Activated T-cell treated with anti-CD3 and anti-CD28 coated beads, Interleukin-2, amount 50 U/mL, for 72 hours (primary cell): ENCODE results near the gene PSRC1. TPM values are rescaled to one million over a fixed set of nuclear protein-coding genes. Genes with fewer than 3 reads are reported as not detected.
A peak's percentile ranks its signal among the peaks of the same experiment; 100 is the strongest.

ENCODE experiments used
- ATAC-seq, 2 donors: fragments of 150-1000 bp; cut with Tn5 transposase; replicated peaks in 1 of 2; 2 replicates each; pipeline ENCODE4 v1.10.0; 2021; ENCODE audit warnings: moderate library complexity in 2 of 2, mild to moderate bottlenecking in 1 of 2
- DNase-seq, 2 donors: peaks; one replicate each; pipeline ENCODE4 v3.0.0; 2021 to 2022; ENCODE audit warnings: mixed read lengths in 1 of 2
- H3K27ac Mint-ChIP-seq: one replicate; pipeline ENCODE4 v1.8.0; 2022; ENCODE audit warnings: mild to moderate bottlenecking, moderate library complexity, mixed read lengths
- H3K27me3 Mint-ChIP-seq: one replicate; pipeline ENCODE4 v1.8.0; 2022; ENCODE audit warnings: low read depth, mixed read lengths
- H3K36me3 Mint-ChIP-seq, 2 donors: one replicate each; pipeline ENCODE4 v1.8.0; 2022; ENCODE audit warnings: mixed read lengths in 2 of 2, mild to moderate bottlenecking in 1 of 2; ENCODE audit not compliant: insufficient read depth in 2 of 2
- H3K4me1 Mint-ChIP-seq: one replicate; pipeline ENCODE4 v1.8.0; 2022; ENCODE audit warnings: low read depth, mixed read lengths
- H3K4me3 Mint-ChIP-seq, 2 donors: one replicate each; pipeline ENCODE4 v1.8.0; 2022; ENCODE audit warnings: mild to moderate bottlenecking in 2 of 2, mixed read lengths in 2 of 2, moderate library complexity in 2 of 2
- H3K9me3 Mint-ChIP-seq, 2 donors: one replicate each; pipeline ENCODE4 v1.8.0; 2022; ENCODE audit warnings: mixed read lengths in 2 of 2
- total RNA-seq, 2 donors: library from RNA; stranded (reverse); gene quantifications; one replicate each; pipeline ENCODE4 v1.2.3, GENCODE V29; 2022

The PSRC1 gene
- 10 to 100 TPM; 17.5 to 18.3 TPM for total RNA-seq

DNA sequence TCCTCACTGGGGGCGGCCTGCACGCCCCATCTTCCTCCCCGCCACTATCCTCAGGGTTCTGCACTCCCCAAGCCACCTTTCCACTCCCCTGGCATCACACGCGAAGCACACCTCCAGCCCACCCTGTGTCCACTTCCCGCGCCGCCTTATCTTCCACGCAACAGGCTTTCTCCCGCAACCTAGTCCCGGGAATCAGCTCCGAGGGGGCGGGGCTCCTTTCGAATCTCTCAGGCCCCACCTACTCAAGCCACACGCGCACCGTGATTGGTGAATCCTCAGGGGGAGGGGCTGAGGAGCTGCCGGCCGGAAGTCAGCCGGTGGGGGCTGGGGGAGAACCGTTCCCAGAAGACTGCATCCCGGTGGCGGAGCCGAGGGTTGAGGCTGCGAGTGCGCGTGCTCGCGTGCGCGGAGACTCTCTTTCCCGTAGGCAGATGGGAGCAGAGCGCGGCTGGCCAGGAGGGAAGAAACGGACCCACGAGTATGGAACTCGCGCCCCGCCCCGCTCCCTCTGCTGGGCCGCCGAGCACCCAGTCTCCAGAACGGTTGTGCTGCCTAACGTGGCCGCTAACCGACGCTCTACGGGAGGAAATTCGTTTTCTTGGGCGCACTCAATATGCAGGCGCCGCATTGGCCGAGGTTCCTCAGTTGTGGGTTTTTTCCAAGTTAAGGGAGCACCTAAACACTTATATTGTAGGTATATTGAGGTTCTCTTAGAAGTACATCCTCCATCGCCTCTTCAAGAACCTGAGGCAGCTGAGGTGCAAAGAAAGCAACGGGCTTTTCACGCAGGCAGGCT, at the start of gene PSRC1:
PSRC1 (minus strand) TSS at position 194 of the 796 bp plus-strand sequence.
- H3K27ac Mint-ChIP-seq, result peak within 1 kb of the TSS; percentile 68

DNA sequence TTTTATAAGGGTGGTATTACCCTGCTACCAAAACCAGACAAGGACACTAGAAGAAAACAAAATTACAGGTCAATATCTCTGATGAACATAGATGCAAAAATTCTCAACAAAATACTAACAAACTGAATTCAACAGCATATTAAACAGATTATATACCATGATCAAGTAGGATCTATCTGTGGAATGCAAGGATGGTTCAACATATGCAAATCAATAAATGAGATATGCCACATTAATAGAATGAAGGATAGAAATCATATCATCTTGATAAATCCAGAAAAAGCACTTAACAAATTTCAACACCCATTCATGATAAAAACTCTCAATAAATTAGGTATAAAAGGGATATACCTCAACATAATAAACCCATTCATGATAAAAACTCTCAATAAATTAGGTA, 48.2 kb upstream of the PSRC1 start:
- no peaks in the 10 kb centered on the region for H3K4me1 Mint-ChIP-seq
- H3K4me3 Mint-ChIP-seq, result no peak overlapping the region
- H3K36me3 Mint-ChIP-seq, result peaks cover 8 to 18% of the 10 kb centered on the region in 2 donors
- H3K27me3 Mint-ChIP-seq, result no peaks in the 10 kb centered on the region
- no peak for ATAC-seq
- H3K9me3 Mint-ChIP-seq, result peaks cover 7 to 10% of the 10 kb centered on the region in 2 donors
- H3K27ac Mint-ChIP-seq, result no peak overlapping the region
- DNase-seq, result no peak

More for the DNA sequence above, at the start of gene PSRC1:
- Mint-ChIP-seq H3K4me3 (peak within 1 kb of the TSS; percentile 90 to 100), H3K4me1 (peaks cover 18% of the 10 kb centered on the region), H3K9me3 (no peaks in the 10 kb centered on the region), H3K36me3 (peaks cover 0 to 4% of the 10 kb centered on the region in 2 donors), H3K27me3 (no peaks in the 10 kb centered on the region)
- peak; percentile 93 to 94 for DNase-seq
- ATAC-seq, result peak; percentile 97 to 98

DNA sequence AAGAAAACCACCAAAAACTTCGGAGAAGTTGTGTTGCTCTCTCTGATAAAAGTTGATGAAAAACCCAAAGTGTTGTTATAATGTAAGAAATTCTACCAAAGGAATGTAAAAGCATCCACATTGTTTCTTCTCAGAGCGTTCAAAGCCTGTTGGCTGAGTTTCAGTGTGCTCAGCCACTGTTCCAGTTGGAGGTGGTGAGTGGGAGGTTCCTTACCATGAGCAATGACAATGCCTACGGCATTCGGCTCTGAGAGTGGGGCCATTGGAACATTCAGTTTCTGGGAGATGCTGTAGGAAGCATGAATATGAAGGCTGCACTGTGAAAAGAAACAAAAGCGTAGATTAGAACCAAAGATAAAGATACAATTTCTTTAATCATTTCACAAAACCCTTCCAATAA, 44.3 kb upstream of the PSRC1 start:
- Mint-ChIP-seq H3K4me1 (no peaks in the 10 kb centered on the region), H3K27ac (no peak overlapping the region), H3K4me3 (no peak overlapping the region), H3K36me3 (peaks cover 8 to 16% of the 10 kb centered on the region in 2 donors), H3K9me3 (peaks cover 7 to 10% of the 10 kb centered on the region in 2 donors), H3K27me3 (no peaks in the 10 kb centered on the region)
- no peak for DNase-seq
- no peak for ATAC-seq

DNA sequence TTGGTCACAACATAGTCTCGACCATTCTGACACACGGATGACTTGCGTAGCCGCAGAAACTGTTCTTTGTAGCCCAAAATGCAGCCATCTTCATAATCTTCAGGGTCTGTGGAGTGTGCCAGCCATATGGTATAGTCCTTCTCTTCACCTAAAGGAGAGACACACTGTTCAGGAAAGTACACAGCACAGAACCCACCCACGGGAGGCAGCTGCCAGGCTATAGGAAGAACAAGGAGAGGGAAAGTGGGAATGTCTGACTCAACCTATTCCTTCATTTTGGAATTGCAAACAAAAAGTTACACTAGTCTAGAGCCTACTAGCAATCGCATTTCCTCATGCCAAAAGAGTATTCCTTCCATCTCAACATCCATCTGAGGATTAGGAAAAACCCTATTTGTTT, 40.0 kb upstream of the PSRC1 start:
- Mint-ChIP-seq H3K9me3 (no peaks in the 10 kb centered on the region), H3K27me3 (no peaks in the 10 kb centered on the region), H3K4me3 (no peak overlapping the region), H3K27ac (no peak overlapping the region), H3K4me1 (no peaks in the 10 kb centered on the region), H3K36me3 (no peaks in the 10 kb centered on the region)
- no peak for DNase-seq
- no peak for ATAC-seq

DNA sequence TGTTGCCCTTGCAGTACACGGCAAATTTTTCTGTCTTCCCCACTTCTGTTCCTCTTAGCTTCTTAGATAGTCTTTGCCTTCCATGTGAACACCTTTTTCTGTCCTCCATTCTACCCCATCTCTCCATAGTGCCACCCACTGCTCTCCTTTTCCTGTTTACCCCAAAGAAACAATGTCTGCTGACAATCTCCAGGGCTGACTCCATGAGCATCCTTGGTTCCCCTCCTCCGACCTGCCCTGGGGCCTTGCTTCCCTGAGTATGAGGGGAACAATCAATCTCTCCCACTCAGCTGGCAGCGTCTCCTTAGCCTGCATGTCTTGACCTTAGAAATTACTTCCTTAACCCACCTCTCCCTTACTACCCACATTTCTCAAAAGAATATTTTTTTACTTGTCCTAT, 36.2 kb upstream of the PSRC1 start:
- Mint-ChIP-seq H3K27me3 (no peaks in the 10 kb centered on the region), H3K4me1 (no peaks in the 10 kb centered on the region), H3K9me3 (no peaks in the 10 kb centered on the region), H3K4me3 (no peak overlapping the region), H3K36me3 (no peaks in the 10 kb centered on the region), H3K27ac (no peak overlapping the region)
- DNase-seq (no peak), ATAC-seq (no peak)

- Mint-ChIP-seq H3K27ac (no peak overlapping the region), H3K27me3 (no peaks in the 10 kb centered on the region), H3K4me3 (no peak overlapping the region), H3K36me3 (no peaks in the 10 kb centered on the region), H3K9me3 (no peaks in the 10 kb centered on the region), H3K4me1 (no peaks in the 10 kb centered on the region)
- no peak for ATAC-seq
- no peak for DNase-seq
These were observed 33.6 kb upstream of the PSRC1 start for GRCh38 chr1:109316506-109316905.

DNA sequence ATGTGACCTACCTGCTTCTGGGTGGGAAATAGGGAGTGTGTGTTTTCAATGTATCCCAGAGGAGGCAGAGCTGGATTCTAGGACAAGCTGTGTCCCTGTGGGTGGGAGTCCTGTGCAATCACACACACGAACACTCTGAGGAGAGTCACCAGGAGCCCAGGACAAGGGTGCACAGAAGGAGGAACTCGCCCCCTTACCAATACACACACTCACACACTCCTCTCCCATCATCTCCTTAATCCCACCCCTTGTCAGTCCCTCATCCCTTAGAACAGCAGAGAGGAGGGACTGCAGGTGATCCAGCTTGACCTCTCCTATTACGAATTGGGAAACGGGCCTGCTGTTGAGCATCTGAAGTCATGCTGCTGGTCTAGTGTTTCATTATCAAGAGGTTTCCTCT, 32.3 kb upstream of the PSRC1 start:
- DNase-seq (no peak), ATAC-seq (no peak)
- Mint-ChIP-seq H3K27ac (no peak overlapping the region), H3K4me1 (no peaks in the 10 kb centered on the region), H3K4me3 (no peak overlapping the region), H3K27me3 (no peaks in the 10 kb centered on the region), H3K9me3 (no peaks in the 10 kb centered on the region), H3K36me3 (no peaks in the 10 kb centered on the region)

- Mint-ChIP-seq H3K27ac (no peak overlapping the region), H3K27me3 (no peaks in the 10 kb centered on the region), H3K4me1 (no peaks in the 10 kb centered on the region)
These were observed 31.9 kb upstream of the PSRC1 start for GRCh38 chr1:109314795-109315194.

DNA sequence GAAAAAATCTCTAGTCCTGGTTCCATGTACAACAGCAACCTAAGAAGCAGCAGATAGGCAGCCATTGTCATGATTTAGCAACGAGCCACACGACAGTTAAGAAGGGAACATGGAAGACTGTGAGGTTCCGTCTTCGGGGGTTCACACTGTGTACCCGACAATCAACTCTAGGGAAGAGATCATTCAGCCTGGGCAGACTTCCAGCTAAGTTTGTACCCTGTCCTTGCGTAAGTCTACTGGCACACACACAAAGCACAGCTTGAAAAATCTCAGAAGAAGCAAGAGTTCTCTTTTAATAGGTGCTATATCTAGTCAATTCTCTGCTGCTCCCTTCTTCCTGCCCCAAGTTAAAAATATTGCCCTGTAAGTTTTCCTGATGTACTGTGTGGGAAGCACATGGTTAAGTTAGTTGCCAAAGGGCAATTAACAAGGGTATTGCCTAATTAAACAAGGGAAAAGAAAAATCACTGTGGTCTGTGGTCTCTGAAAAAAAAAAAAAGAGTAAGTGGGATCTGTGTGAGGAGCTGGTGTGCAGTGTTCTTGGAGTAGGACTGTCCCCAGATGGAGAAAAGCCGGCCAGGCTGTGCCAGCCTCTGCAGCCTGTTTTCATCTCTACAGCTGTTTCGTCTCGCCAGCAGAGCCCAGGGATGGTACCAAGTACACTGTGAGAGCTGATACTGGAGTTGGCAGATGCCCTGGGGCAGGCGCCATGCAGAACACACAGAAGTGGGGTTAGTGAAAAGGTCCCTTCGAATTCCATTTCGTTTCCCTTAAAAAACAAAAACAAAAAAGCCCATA, 30.2 kb upstream of the PSRC1 start:
- no peak overlapping the region for H3K4me3 Mint-ChIP-seq
- DNase-seq (no peak), ATAC-seq (no peak)
- H3K36me3 Mint-ChIP-seq, result no peaks in the 10 kb centered on the region
- H3K27me3 Mint-ChIP-seq, result peaks cover 7% of the 10 kb centered on the region
- no peaks in the 10 kb centered on the region for H3K4me1 Mint-ChIP-seq
- no peak overlapping the region for H3K27ac Mint-ChIP-seq
- no peaks in the 10 kb centered on the region for H3K9me3 Mint-ChIP-seq

More at GRCh38 chr1:109314795-109315194, 31.9 kb upstream of the PSRC1 start:
- Mint-ChIP-seq H3K4me3 (no peak overlapping the region), H3K9me3 (no peaks in the 10 kb centered on the region), H3K36me3 (no peaks in the 10 kb centered on the region)
- ATAC-seq (no peak), DNase-seq (no peak)

GRCh38 chr1:109312246-109312645, 29.3 kb upstream of the PSRC1 start:
- H3K4me1 Mint-ChIP-seq, result no peaks in the 10 kb centered on the region
- H3K4me3 Mint-ChIP-seq, result no peak overlapping the region
- peaks cover 7% of the 10 kb centered on the region for H3K27me3 Mint-ChIP-seq
- DNase-seq (no peak), ATAC-seq (no peak)
- no peaks in the 10 kb centered on the region for H3K36me3 Mint-ChIP-seq
- H3K27ac Mint-ChIP-seq, result no peak overlapping the region
- H3K9me3 Mint-ChIP-seq, result no peaks in the 10 kb centered on the region

GRCh38 chr1:109309347-109309746, 26.4 kb upstream of the PSRC1 start:
- ATAC-seq, result no peak
- no peak for DNase-seq
- Mint-ChIP-seq H3K36me3 (no peaks in the 10 kb centered on the region), H3K4me1 (no peaks in the 10 kb centered on the region), H3K4me3 (no peak overlapping the region), H3K27me3 (peaks cover 7% of the 10 kb centered on the region), H3K9me3 (no peaks in the 10 kb centered on the region), H3K27ac (no peak overlapping the region)

GRCh38 chr1:109307274-109308021, 24.5 kb upstream of the PSRC1 start:
- no peaks in the 10 kb centered on the region for H3K36me3 Mint-ChIP-seq
- no peak overlapping the region for H3K4me3 Mint-ChIP-seq
- H3K4me1 Mint-ChIP-seq, result no peaks in the 10 kb centered on the region
- H3K27ac Mint-ChIP-seq, result no peak overlapping the region
- peaks cover 7% of the 10 kb centered on the region for H3K27me3 Mint-ChIP-seq
- no peak for DNase-seq
- no peak for ATAC-seq
- H3K9me3 Mint-ChIP-seq, result no peaks in the 10 kb centered on the region

DNA sequence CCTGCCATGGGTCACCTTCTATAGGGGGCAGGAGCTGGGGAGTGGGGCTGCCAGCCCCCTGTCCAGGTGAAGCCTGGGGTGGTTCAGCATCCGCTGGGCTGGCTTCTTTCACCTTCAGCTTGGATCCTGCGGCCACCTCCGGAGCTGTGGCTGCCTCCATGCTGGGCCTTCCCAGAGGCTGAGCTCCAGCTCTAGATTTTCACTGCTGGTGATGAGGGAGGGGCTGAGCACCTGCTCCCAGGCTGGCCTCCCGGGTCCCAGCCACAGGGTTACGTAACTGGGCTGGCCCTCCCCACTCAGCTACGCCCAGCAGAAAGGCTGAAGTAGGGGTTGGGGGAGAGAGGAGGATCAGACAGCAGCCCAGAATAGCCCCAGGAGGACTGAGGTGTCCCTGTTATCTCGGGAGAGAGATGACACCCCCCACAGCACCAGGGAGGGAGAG, 23.9 kb upstream of the PSRC1 start, which contains the start of gene MYBPHL:
MYBPHL (minus strand) TSS at position 180 of the 442 bp plus-strand sequence; CDS start at position 160, 20 bp downstream.
- DNase-seq (no peak), ATAC-seq (no peak)
- Mint-ChIP-seq H3K4me1 (no peaks in the 10 kb centered on the region), H3K9me3 (no peaks in the 10 kb centered on the region), H3K27me3 (peaks cover 7% of the 10 kb centered on the region), H3K36me3 (no peaks in the 10 kb centered on the region), H3K27ac (no peak within 1 kb of the TSS), H3K4me3 (no peak within 1 kb of the TSS)
